HepG2 (cell line): ENCODE data around the gene HIC1.

ENCODE experiments used
- EZH2 ChIP-seq: conservative IDR thresholded peaks from 2 replicates; pipeline ENCODE4 v1.6.1; 2012; ENCODE audit warnings: mild to moderate bottlenecking, low read depth, low read length, moderate library complexity
- GABPA ChIP-seq, 2 experiments: IDR thresholded peaks; 2 replicates each; pipeline ENCODE4 v1.6.1; 2011 to 2016; ENCODE audit warnings: low read depth in 2 of 2, low read length in 1 of 2, missing biosample characterization in 1 of 2, missing genetic modification characterization in 1 of 2
- NFE2L1 ChIP-seq: sonication (generic); formaldehyde crosslinking; IDR thresholded peaks from 2 replicates; pipeline ENCODE4 v1.4.0; 2020; ENCODE audit warnings: missing genetic modification reagents, mild to moderate bottlenecking, borderline replicate concordance
- POLR2AphosphoS5 ChIP-seq: IDR thresholded peaks from 2 replicates; pipeline ENCODE4 v1.6.1; 2012; ENCODE audit warnings: low read depth, low read length
- ZBTB1 ChIP-seq: sonication (generic); formaldehyde crosslinking; IDR thresholded peaks from 2 replicates; pipeline ENCODE4 v1.4.0; 2020; ENCODE audit warnings: missing genetic modification reagents, borderline replicate concordance
- ZC3H4 ChIP-seq: sonication (generic); formaldehyde crosslinking; IDR thresholded peaks from 2 replicates; pipeline ENCODE4 v1.4.0; 2020; ENCODE audit warnings: missing genetic modification reagents, borderline replicate concordance
- ZNF143 ChIP-seq: sonication (generic); formaldehyde crosslinking; IDR thresholded peaks from 2 replicates; pipeline ENCODE4 v1.4.0; 2020; ENCODE audit warnings: missing genetic modification reagents
- ZNF232 ChIP-seq: sonication (generic); formaldehyde crosslinking; IDR thresholded peaks from 2 replicates; pipeline ENCODE4 v1.4.0; 2020; ENCODE audit warnings: missing genetic modification reagents, borderline replicate concordance
- ZNF496 ChIP-seq: sonication (generic); formaldehyde crosslinking; IDR thresholded peaks from 2 replicates; pipeline ENCODE4 v1.8.1; 2023; ENCODE audit warnings: mild to moderate bottlenecking, moderate library complexity, missing genetic modification reagents; ENCODE audit not compliant: insufficient replicate concordance
- ZNF619 ChIP-seq: sonication (generic); formaldehyde crosslinking; IDR thresholded peaks from 2 replicates; pipeline ENCODE4 v1.4.0; 2020; ENCODE audit warnings: mild to moderate bottlenecking, missing genetic modification reagents

DNA sequence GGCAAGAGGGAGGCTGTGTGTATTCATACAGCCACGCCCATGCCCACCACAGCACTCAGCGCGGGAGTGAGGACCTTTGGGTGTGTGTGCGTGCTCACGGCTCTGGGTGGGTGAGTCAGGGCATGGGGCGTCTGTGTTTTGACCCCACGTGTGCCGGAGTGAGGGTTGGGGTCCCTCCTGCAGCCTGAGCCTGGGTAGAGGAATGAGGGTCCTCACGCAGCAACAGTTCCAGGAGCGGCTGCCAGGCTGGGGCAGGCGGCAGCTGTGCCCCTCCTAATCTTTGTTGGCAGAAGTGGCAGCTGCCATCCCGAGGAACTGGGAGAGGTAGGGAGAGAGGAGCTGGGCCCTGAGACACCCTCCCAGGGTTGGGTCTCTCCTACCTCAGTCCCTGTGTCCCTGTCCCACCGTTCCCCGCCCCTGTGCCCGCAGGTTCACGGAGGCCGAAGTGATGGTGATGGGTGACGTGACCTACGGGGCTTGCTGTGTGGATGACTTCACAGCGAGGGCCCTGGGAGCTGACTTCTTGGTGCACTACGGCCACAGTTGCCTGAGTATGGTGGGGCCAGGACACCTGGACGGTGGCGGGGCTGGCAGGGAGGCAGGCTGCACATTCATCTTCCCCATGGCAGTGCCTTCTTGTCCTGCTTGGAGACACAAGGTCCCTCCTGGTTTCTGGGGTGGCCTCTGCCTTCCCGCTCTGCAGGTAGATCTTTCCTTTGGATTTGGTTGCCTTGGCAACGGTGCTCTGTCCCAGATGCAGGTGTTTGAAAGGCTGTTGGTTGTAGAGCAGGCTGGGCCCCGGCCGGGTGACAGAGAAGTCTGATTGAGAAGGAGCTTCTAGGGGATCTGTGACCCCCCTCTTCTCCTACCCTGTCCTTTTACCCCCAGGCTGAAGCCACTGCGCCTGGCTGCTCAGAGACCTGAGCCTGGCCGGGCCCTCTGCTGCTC, 19.1 kb upstream of the HIC1 start:
- no peak for TF ChIP-seq ZC3H4 (CRISPR knock-in tag)
- no peak for TF ChIP-seq ZBTB1
- TF ChIP-seq GABPA (IDR thresholded peaks at IDR 0.05; ENCODE audit: low read depth, low read length) = no peak
- TF ChIP-seq GABPA (CRISPR knock-in tag; IDR thresholded peaks at IDR 0.05; ENCODE audit: low read depth) = no peak
- no peak for TF ChIP-seq ZNF496 (CRISPR knock-in tag)
- TF ChIP-seq POLR2AphosphoS5 = no peak
- TF ChIP-seq ZNF232 = no peak
- TF ChIP-seq ZNF619 (CRISPR knock-in tag) = no peak
- TF ChIP-seq NFE2L1 (CRISPR knock-in tag) = no peak
- TF ChIP-seq ZNF143 (CRISPR knock-in tag) = no peak
- TF ChIP-seq EZH2 = no peak
